HG03066 (cell line): Measurements from ENCODE around the gene GRAMD1B.

ENCODE experiments used
- ATAC-seq: cut with Tn5 transposase; IDR thresholded peaks from one replicate; pipeline ENCODE4 v1.9.1; 2021; ENCODE audit warnings: low read depth; ENCODE audit not compliant: unreplicated experiment

GRAMD1B gene

GRCh38 chr11:123581651-123582399, 151.8 kb downstream of the GRAMD1B start:
- ATAC-seq = no peak

GRCh38 chr11:123582992-123583504, 153.0 kb downstream of the GRAMD1B start:
- no peak for ATAC-seq

GRCh38 chr11:123584186-123584585, 154.1 kb downstream of the GRAMD1B start:
- ATAC-seq = no peak

- ATAC-seq = no peak
Measured at GRCh38 chr11:123584737-123585136, 154.7 kb downstream of the GRAMD1B start.

- ATAC-seq = no peak
Measured at GRCh38 chr11:123585206-123585605, 155.1 kb downstream of the GRAMD1B start.

GRCh38 chr11:123585706-123586105, 155.6 kb downstream of the GRAMD1B start:
- no peak for ATAC-seq

- ATAC-seq = no peak
Measured at GRCh38 chr11:123586568-123586967, 156.5 kb downstream of the GRAMD1B start.

- ATAC-seq = no peak
Measured at GRCh38 chr11:123587044-123587443, 157.0 kb downstream of the GRAMD1B start.

GRCh38 chr11:123587559-123587958, 157.5 kb downstream of the GRAMD1B start:
- no peak for ATAC-seq

GRCh38 chr11:123588117-123588863, 158.2 kb downstream of the GRAMD1B start:
- ATAC-seq = no peak

- no peak for ATAC-seq
Measured at GRCh38 chr11:123588864-123589262, 158.8 kb downstream of the GRAMD1B start.

- no peak for ATAC-seq
Measured at GRCh38 chr11:123590296-123590912, 160.3 kb downstream of the GRAMD1B start.

- no peak for ATAC-seq
Measured at GRCh38 chr11:123593570-123593969, 163.5 kb downstream of the GRAMD1B start.

GRCh38 chr11:123594188-123594901, 164.3 kb downstream of the GRAMD1B start:
- no peak for ATAC-seq

- no peak for ATAC-seq
Measured at GRCh38 chr11:123594921-123595320, 164.9 kb downstream of the GRAMD1B start.

GRCh38 chr11:123597859-123598258, 167.8 kb downstream of the GRAMD1B start:
- no peak for ATAC-seq

- ATAC-seq = no peak
Measured at GRCh38 chr11:123601136-123601535, 171.1 kb downstream of the GRAMD1B start.

- ATAC-seq = no peak
Measured at GRCh38 chr11:123601743-123602142, 171.7 kb downstream of the GRAMD1B start.

- no peak for ATAC-seq
Measured at GRCh38 chr11:123603666-123604065, 173.6 kb downstream of the GRAMD1B start.

GRCh38 chr11:123607781-123608180, 177.7 kb downstream of the GRAMD1B start:
- ATAC-seq = no peak

GRCh38 chr11:123608371-123608770, 178.3 kb downstream of the GRAMD1B start:
- no peak for ATAC-seq
